B cell (primary cell): ENCODE data around the gene BDKRB1. TPM values are rescaled to one million over a fixed set of nuclear protein-coding genes. Genes with fewer than 3 reads are reported as not detected.

Experiments used
- ATAC-seq: fragments of 200-7000 bp; cut with Tn5 transposase; one replicate; pipeline ENCODE4 v1.10.0; 2021; ENCODE audit warnings: low read depth, mild to moderate bottlenecking, moderate number of reproducible peaks, moderate library complexity
- CTCF ChIA-PET: fragments of 350-600 bp; sonication (Branson Sonifier 250); formaldehyde crosslinking; loops from one replicate; lab custom pipeline; 2021; ENCODE audit warnings: antibody characterized with exemption, inconsistent platforms; lab: Charles Lee
- POLR2A ChIA-PET: fragments of 350-600 bp; sonication (Branson Sonifier 250); formaldehyde crosslinking; loops from one replicate; lab custom pipeline; 2021; ENCODE audit warnings: antibody characterized with exemption; lab: Charles Lee
- DNase-seq: peaks from one replicate; pipeline ENCODE4 v3.0.0; 2013
- H2AFZ ChIP-seq: 2 replicates; pipeline ENCODE4 v1.6.1; 2012; ENCODE audit warnings: mild to moderate bottlenecking, low read depth, low read length; ENCODE audit not compliant: insufficient read depth, poor library complexity, severe bottlenecking
- H3K27ac ChIP-seq, 2 donors: 1 replicate in 1 of 2; 2 replicates in 1 of 2; pipeline ENCODE4 v1.5.1; 2012 to 2013; ENCODE audit warnings: low read length in 2 of 2, mild to moderate bottlenecking in 2 of 2, moderate library complexity in 1 of 2
- H3K27me3 ChIP-seq, 4 experiments: fragments of 200-600 bp in 1 of 4; sonication (generic) in 1 of 4; replicated peaks in 1 of 4; 1 replicate in 2 of 4; 2 replicates in 2 of 4; pipeline versions ENCODE4 v1.6.1 to v1.7.0; 2013 to 2016; ENCODE audit warnings: low read length in 3 of 4, mild to moderate bottlenecking in 2 of 4, mixed read lengths in 1 of 4, moderate library complexity in 1 of 4; ENCODE audit not compliant: insufficient read depth in 4 of 4, control insufficient read depth in 3 of 4; ENCODE audit errors: control extremely low read depth in 1 of 4
- H3K36me3 ChIP-seq, 2 experiments: replicated peaks in 1 of 2; 1 replicate in 1 of 2; 2 replicates in 1 of 2; pipeline versions ENCODE4 v1.6.1 to v1.7.1; 2013; ENCODE audit warnings: low read length in 1 of 2; ENCODE audit not compliant: insufficient read depth in 2 of 2, control insufficient read depth in 1 of 2; ENCODE audit errors: control extremely low read depth in 1 of 2, extremely low read depth in 1 of 2
- H3K4me1 ChIP-seq, 2 donors: fragments of 200-600 bp in 1 of 2; sonication (generic) in 1 of 2; 1 replicate in 1 of 2; 2 replicates in 1 of 2; pipeline versions ENCODE4 v1.5.1 to v1.6.1; 2013 to 2017; ENCODE audit warnings: low read length in 2 of 2; ENCODE audit not compliant: control insufficient read depth in 2 of 2, insufficient read depth in 2 of 2
- H3K4me2 ChIP-seq: replicated peaks from 2 replicates; pipeline ENCODE3; 2012; ENCODE audit warnings: mild to moderate bottlenecking, low read depth, low read length; ENCODE audit not compliant: poor library complexity, severe bottlenecking
- H3K4me3 ChIP-seq, 5 experiments: fragments of 200-600 bp in 1 of 5; sonication (generic) in 1 of 5; 1 replicate in 3 of 5; 2 replicates in 2 of 5; pipeline versions ENCODE4 v1.5.1 to v1.7.0; 2011 to 2016; ENCODE audit warnings: low read length in 4 of 5, mild to moderate bottlenecking in 4 of 5, low read depth in 2 of 5, control low read depth in 1 of 5, moderate library complexity in 1 of 5; ENCODE audit not compliant: insufficient read depth in 1 of 5; ENCODE audit errors: control extremely low read depth in 1 of 5, extremely low read depth in 1 of 5
- H3K79me2 ChIP-seq: fragments of 200-600 bp; sonication (generic); one replicate; pipeline ENCODE4 v1.6.0; 2016; ENCODE audit warnings: low read length; ENCODE audit not compliant: control insufficient read depth, insufficient read depth
- H3K9ac ChIP-seq: fragments of 200-600 bp; sonication (generic); 2 replicates; pipeline ENCODE4 v1.6.1; 2017; ENCODE audit warnings: mild to moderate bottlenecking, low read length, moderate library complexity
- H3K9me3 ChIP-seq, 3 donors: one replicate each; pipeline versions ENCODE4 v1.6.1 to v1.7.1; 2013; ENCODE audit warnings: low read length in 2 of 3; ENCODE audit not compliant: control insufficient read depth in 2 of 3, insufficient read depth in 1 of 3; ENCODE audit errors: control extremely low read depth in 1 of 3
- H4K20me1 ChIP-seq: 2 replicates; pipeline ENCODE4 v1.6.0; 2012; ENCODE audit warnings: mild to moderate bottlenecking, low read length; ENCODE audit not compliant: insufficient read depth, control insufficient read depth, poor library complexity, severe bottlenecking
- H3K27ac Mint-ChIP-seq: one replicate; pipeline ENCODE4 v1.8.0; 2021; ENCODE audit warnings: mixed read lengths
- H3K27me3 Mint-ChIP-seq: one replicate; pipeline ENCODE4 v1.8.0; 2021; ENCODE audit warnings: mixed read lengths
- H3K4me1 Mint-ChIP-seq: one replicate; pipeline ENCODE4 v1.8.0; 2021; ENCODE audit warnings: mixed read lengths
- H3K4me3 Mint-ChIP-seq: one replicate; pipeline ENCODE4 v1.8.0; 2021; ENCODE audit warnings: mixed read lengths
- H3K9me3 Mint-ChIP-seq: one replicate; pipeline ENCODE4 v1.8.0; 2022; ENCODE audit warnings: mixed read lengths; ENCODE audit not compliant: insufficient read depth
- EZH2 ChIP-seq: IDR thresholded peaks from 2 replicates; pipeline ENCODE4 v1.6.1; 2012; ENCODE audit warnings: borderline replicate concordance, low read depth, mild to moderate bottlenecking, moderate library complexity, low read length; ENCODE audit not compliant: insufficient read depth, poor library complexity, severe bottlenecking
- WGBS: methylation state at CpG from one replicate; pipeline ENCODE4 v1.1.5; 2013; ENCODE audit warnings: missing lambda C conversion rate; ENCODE audit not compliant: insufficient coverage; 5-methylcytosine and 5-hydroxymethylcytosine counted together
- intact Hi-C: fragments of 100-400 bp; cut with micrococcal nuclease; formaldehyde crosslinking; loops from one replicate; pipeline ENCODE4 v1.10.0; 2022
- polyA plus RNA-seq: library from polyadenylated mRNA; depleted of rRNA; stranded (reverse); fragments of >200 nt; gene quantifications from 2 replicates; pipeline ENCODE4 v1.2.3, GENCODE V29; 2012
- total RNA-seq, 2 donors: library from RNA; stranded (reverse); fragments of 120-200 nt in 1 of 2; gene quantifications; 1 replicate in 1 of 2; 2 replicates in 1 of 2; pipeline versions ENCODE4 v1.2.3 to v1.2.4, GENCODE V29; 2013 to 2022
- TF ChIP-seq, protein P1 (sequence below): fragments of 200-600 bp; IDR thresholded peaks from one replicate; pipeline ENCODE4 v1.8.0; 2022; ENCODE audit warnings: antibody characterized with exemption, mild to moderate bottlenecking

Gene BDKRB1
- total and polyA plus RNA-seq, 2 donors (not counting 1 experiment from before 2014, with no cell fraction given) = not detected

DNA sequence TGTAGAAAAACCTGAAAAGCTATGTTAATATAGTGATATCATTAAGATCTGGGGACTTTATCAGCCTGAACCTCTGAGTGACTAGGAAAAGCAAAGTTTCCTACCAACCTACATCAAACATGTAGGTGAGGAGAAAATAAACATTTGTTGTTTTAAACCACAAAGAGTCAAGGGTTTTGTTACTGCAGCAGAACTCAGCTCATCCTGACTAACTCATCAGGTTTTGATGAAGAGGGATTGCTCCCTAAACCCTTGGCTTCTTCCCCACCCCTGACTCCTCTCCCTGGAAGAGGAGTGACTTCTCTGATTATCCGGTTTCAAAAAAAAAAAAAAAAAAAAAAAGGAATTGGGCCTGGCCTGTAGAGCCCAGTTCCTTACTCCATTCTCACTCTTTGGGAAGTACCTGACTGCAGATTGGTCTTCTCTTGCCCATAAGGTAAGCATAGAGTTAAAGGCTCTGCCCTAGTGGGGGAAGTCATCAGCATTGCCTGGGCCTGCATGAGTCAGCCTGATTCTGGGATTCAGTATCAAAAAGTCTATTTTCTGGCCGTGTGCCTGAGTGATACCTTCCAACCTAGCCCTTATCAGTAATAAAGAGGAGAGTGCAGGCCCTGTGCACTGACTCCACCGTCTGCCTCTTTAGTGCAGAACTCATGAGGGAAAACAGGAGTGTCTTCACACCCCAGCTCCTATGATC is 16.9 kb downstream of the BDKRB1 start:
- H3K4me1 ChIP-seq = no peaks in the 10 kb centered on the region
- no peak overlapping the region for H3K4me3 Mint-ChIP-seq
- no peaks in the 10 kb centered on the region for H3K4me1 Mint-ChIP-seq
- H3K36me3 ChIP-seq = no peaks in the 10 kb centered on the region
- H3K27me3 ChIP-seq = no peaks in the 10 kb centered on the region
- POLR2A ChIA-PET = no interaction called here
- DNase-seq = no peak
- no peaks in the 10 kb centered on the region for H3K79me2 ChIP-seq
- H3K4me2 ChIP-seq = no peak overlapping the region
- no peaks in the 10 kb centered on the region for H3K27me3 Mint-ChIP-seq
- TF ChIP-seq, protein P1, sequence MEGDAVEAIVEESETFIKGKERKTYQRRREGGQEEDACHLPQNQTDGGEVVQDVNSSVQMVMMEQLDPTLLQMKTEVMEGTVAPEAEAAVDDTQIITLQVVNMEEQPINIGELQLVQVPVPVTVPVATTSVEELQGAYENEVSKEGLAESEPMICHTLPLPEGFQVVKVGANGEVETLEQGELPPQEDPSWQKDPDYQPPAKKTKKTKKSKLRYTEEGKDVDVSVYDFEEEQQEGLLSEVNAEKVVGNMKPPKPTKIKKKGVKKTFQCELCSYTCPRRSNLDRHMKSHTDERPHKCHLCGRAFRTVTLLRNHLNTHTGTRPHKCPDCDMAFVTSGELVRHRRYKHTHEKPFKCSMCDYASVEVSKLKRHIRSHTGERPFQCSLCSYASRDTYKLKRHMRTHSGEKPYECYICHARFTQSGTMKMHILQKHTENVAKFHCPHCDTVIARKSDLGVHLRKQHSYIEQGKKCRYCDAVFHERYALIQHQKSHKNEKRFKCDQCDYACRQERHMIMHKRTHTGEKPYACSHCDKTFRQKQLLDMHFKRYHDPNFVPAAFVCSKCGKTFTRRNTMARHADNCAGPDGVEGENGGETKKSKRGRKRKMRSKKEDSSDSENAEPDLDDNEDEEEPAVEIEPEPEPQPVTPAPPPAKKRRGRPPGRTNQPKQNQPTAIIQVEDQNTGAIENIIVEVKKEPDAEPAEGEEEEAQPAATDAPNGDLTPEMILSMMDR = no peak
- TF ChIP-seq EZH2 = no peak
- WGBS = no CpG with 5 or more reads among the region's 3 CpGs
- no peak overlapping the region for H2AFZ ChIP-seq
- CTCF ChIA-PET = interaction anchor here (1.8 kb wide), 1 partner anchor 172 kb away, joined by 7 read pairs; no protein-coding TSS in a partner anchor
- intact Hi-C loops = no loop called here
- peaks cover 8% of the 10 kb centered on the region for H3K9me3 Mint-ChIP-seq
- H3K4me3 ChIP-seq = no peak overlapping the region
- no peak overlapping the region for H3K27ac Mint-ChIP-seq
- no peak for ATAC-seq
- peaks cover 1 to 5% (median 4%) of the 10 kb centered on the region in 3 donors for H3K9me3 ChIP-seq
- no peaks in the 10 kb centered on the region for H4K20me1 ChIP-seq
- H3K27ac ChIP-seq = no peak overlapping the region
- H3K9ac ChIP-seq = no peak overlapping the region

DNA sequence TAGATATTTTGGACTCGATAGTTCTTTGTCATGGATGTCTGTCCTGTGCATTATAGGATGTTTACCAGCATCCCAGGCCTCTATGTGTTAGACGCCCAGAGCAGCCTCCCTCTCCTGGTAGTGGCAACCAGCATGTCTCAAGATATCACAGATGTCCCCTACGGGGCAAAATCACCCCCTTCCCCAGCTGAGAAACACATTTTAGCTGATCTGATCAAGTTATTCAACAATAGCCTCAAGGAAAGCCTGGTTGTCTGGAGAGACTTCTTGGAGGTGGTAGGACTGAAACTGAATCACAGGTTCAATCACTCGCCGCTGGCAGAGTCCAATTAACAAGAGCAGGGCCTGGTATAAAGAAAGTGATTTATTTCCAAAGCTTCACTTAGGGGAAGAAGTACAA is 17.6 kb downstream of the BDKRB1 start:
- no peaks in the 10 kb centered on the region for H3K27me3 Mint-ChIP-seq
- H3K9ac ChIP-seq = no peak overlapping the region
- H3K36me3 ChIP-seq = no peaks in the 10 kb centered on the region
- no peak overlapping the region for H3K4me3 Mint-ChIP-seq
- no peak for TF ChIP-seq EZH2
- TF ChIP-seq, protein P1 = no peak
- ATAC-seq = no peak
- peaks cover 8% of the 10 kb centered on the region for H3K9me3 Mint-ChIP-seq
- intact Hi-C loops = loop anchor here (2.0 kb wide), 1 partner anchor 279 kb away; no protein-coding TSS in a partner anchor
- no peak overlapping the region for H3K27ac Mint-ChIP-seq
- H3K4me1 Mint-ChIP-seq = no peaks in the 10 kb centered on the region
- peaks cover 1 to 11% (median 11%) of the 10 kb centered on the region in 3 donors for H3K9me3 ChIP-seq
- DNase-seq = no peak
- no peaks in the 10 kb centered on the region for H4K20me1 ChIP-seq
- H3K4me2 ChIP-seq = no peak overlapping the region
- WGBS = 94% methylated on average over 3 of the region's 5 CpGs
- H2AFZ ChIP-seq = no peak overlapping the region
- ChIA-PET CTCF (interaction anchor here (1.4 to 1.8 kb wide), 3 partner anchors 10 to 275 kb away, joined by 3 to 9 read pairs (median 7); no protein-coding TSS in a partner anchor), POLR2A (no interaction called here)
- no peak overlapping the region for H3K4me3 ChIP-seq
- H3K79me2 ChIP-seq = no peaks in the 10 kb centered on the region
- H3K27me3 ChIP-seq = no peaks in the 10 kb centered on the region
- no peak overlapping the region for H3K27ac ChIP-seq
- no peaks in the 10 kb centered on the region for H3K4me1 ChIP-seq
